CD14-positive monocyte (primary cell): ENCODE results near the gene PATJ. TPM values are rescaled to one million over a fixed set of nuclear protein-coding genes. Genes with fewer than 3 reads are reported as not detected.

Experiments used
- DNase-seq, 3 donors: peaks; one replicate each; pipeline ENCODE4 v3.0.0-alpha.2; 2011 to 2022
- H2AFZ ChIP-seq: 2 replicates; pipeline ENCODE4 v1.6.0; 2012; ENCODE audit warnings: mild to moderate bottlenecking, low read depth, low read length, inconsistent platforms; ENCODE audit not compliant: insufficient read depth, poor library complexity, severe bottlenecking
- H3K27ac ChIP-seq, 2 donors: 1 replicate in 1 of 2; 2 replicates in 1 of 2; pipeline ENCODE4 v1.5.1; 2012 to 2013; ENCODE audit warnings: low read length in 2 of 2, control low read depth in 1 of 2, inconsistent platforms in 1 of 2, low read depth in 1 of 2, mild to moderate bottlenecking in 1 of 2
- H3K27me3 ChIP-seq, 2 donors: one replicate each; pipeline versions ENCODE4 v1.6.0 to v1.6.1; 2011 to 2013; ENCODE audit warnings: low read length in 2 of 2; ENCODE audit not compliant: control insufficient read depth in 2 of 2, insufficient read depth in 2 of 2
- H3K36me3 ChIP-seq, 2 donors: replicated peaks in 1 of 2; 1 replicate in 1 of 2; 2 replicates in 1 of 2; pipeline versions ENCODE4 v1.5.1 to v1.6.1; 2012 to 2013; ENCODE audit warnings: low read length in 2 of 2, control low read depth in 1 of 2, inconsistent platforms in 1 of 2, mild to moderate bottlenecking in 1 of 2; ENCODE audit not compliant: insufficient read depth in 2 of 2, control insufficient read depth in 1 of 2
- H3K4me1 ChIP-seq, 2 donors: 1 replicate in 1 of 2; 2 replicates in 1 of 2; pipeline versions ENCODE4 v1.5.1 to v1.6.1; 2012 to 2013; ENCODE audit warnings: low read length in 2 of 2, control low read depth in 1 of 2, inconsistent platforms in 1 of 2, mild to moderate bottlenecking in 1 of 2, moderate library complexity in 1 of 2; ENCODE audit not compliant: insufficient read depth in 2 of 2, control insufficient read depth in 1 of 2
- H3K4me2 ChIP-seq: replicated peaks from 2 replicates; pipeline ENCODE3; 2012; ENCODE audit warnings: low read length, moderate library complexity, mild to moderate bottlenecking; ENCODE audit not compliant: poor library complexity, severe bottlenecking; ENCODE audit errors: extremely low read depth
- H3K4me3 ChIP-seq, 3 experiments: fragments of 200-600 bp in 1 of 3; sonication (generic) in 1 of 3; replicated peaks in 1 of 3; 1 replicate in 2 of 3; 2 replicates in 1 of 3; pipeline ENCODE4 v1.5.1; 2011 to 2013; ENCODE audit warnings: low read length in 3 of 3, mild to moderate bottlenecking in 3 of 3, control low read depth in 2 of 3, low read depth in 2 of 3, inconsistent platforms in 1 of 3, moderate library complexity in 1 of 3
- H3K79me2 ChIP-seq: 2 replicates; pipeline ENCODE4 v1.6.0; 2012; ENCODE audit warnings: mild to moderate bottlenecking, control low read depth, inconsistent platforms, low read length, moderate library complexity; ENCODE audit not compliant: insufficient read depth
- H3K9ac ChIP-seq: 2 replicates; pipeline ENCODE4 v1.6.0; 2017; ENCODE audit warnings: low read length, mild to moderate bottlenecking; ENCODE audit not compliant: insufficient read depth, poor library complexity, severe bottlenecking
- H3K9me3 ChIP-seq, 2 donors: replicated peaks in 1 of 2; 1 replicate in 1 of 2; 2 replicates in 1 of 2; pipeline versions ENCODE4 v1.5.1 to v1.6.1; 2012 to 2013; ENCODE audit warnings: low read length in 2 of 2, control low read depth in 1 of 2; ENCODE audit not compliant: control insufficient read depth in 1 of 2, insufficient read depth in 1 of 2
- H4K20me1 ChIP-seq: 2 replicates; pipeline ENCODE4 v1.6.0; 2012; ENCODE audit warnings: mild to moderate bottlenecking, low read length, control low read depth, moderate library complexity; ENCODE audit not compliant: insufficient read depth
- H3K27ac Mint-ChIP-seq, 7 donors: one replicate each; pipeline ENCODE4 v1.8.0; 2020; ENCODE audit warnings: mild to moderate bottlenecking in 7 of 7, mixed read lengths in 7 of 7, moderate library complexity in 6 of 7, inconsistent platforms in 2 of 7
- H3K27me3 Mint-ChIP-seq, 3 donors: one replicate each; pipeline ENCODE4 v1.8.0; 2021 to 2022; ENCODE audit warnings: low read depth in 3 of 3, mild to moderate bottlenecking in 3 of 3, mixed read lengths in 3 of 3, moderate library complexity in 3 of 3, inconsistent platforms in 1 of 3
- H3K36me3 Mint-ChIP-seq, 2 donors: one replicate each; pipeline ENCODE4 v1.8.0; 2020; ENCODE audit warnings: mixed read lengths in 2 of 2, inconsistent platforms in 1 of 2, mild to moderate bottlenecking in 1 of 2
- H3K4me1 Mint-ChIP-seq: one replicate; pipeline ENCODE4 v1.8.0; 2020; ENCODE audit warnings: mild to moderate bottlenecking, mixed read lengths
- H3K4me3 Mint-ChIP-seq, 2 donors: one replicate each; pipeline ENCODE4 v1.8.0; 2020; ENCODE audit warnings: mild to moderate bottlenecking in 2 of 2, mixed read lengths in 2 of 2, moderate library complexity in 1 of 2
- H3K9me3 Mint-ChIP-seq, 7 donors: one replicate each; pipeline ENCODE4 v1.8.0; 2020 to 2022; ENCODE audit warnings: mixed read lengths in 7 of 7, mild to moderate bottlenecking in 6 of 7, moderate library complexity in 6 of 7, inconsistent platforms in 2 of 7
- WGBS: methylation state at CpG from one replicate; pipeline ENCODE4 v1.1.5; 2013; ENCODE audit warnings: missing lambda C conversion rate; ENCODE audit not compliant: insufficient coverage; 5-methylcytosine and 5-hydroxymethylcytosine counted together
- intact Hi-C, 2 donors: fragments of 100-400 bp; cut with micrococcal nuclease; formaldehyde crosslinking; loops; one replicate each; pipeline versions ENCODE4 v1.15.0 to v1.15.1; 2023
- polyA plus RNA-seq, 3 donors: library from polyadenylated mRNA; depleted of rRNA in 1 of 3; unstranded in 2 of 3; stranded (reverse) in 1 of 3; fragments of 300-500 nt in 2 of 3; fragments of >200 nt in 1 of 3; fragmentation: Illumina TruSeq in 2 of 3; gene quantifications; 1 replicate in 2 of 3; 2 replicates in 1 of 3; pipeline ENCODE4 v1.2.3, GENCODE V29; 2012 to 2021
- TF ChIP-seq, protein P1 (sequence below): fragments of 200-600 bp; IDR thresholded peaks from one replicate; pipeline ENCODE4 v1.8.0; 2022; ENCODE audit warnings: antibody characterized with exemption, mild to moderate bottlenecking

The PATJ gene
- polyA plus RNA-seq, 3 donors = 0.01 to 0.23 TPM; not detected in 1

- Mint-ChIP-seq H3K36me3 (no peaks in the 10 kb centered on the region), H3K27me3 (peaks cover 0 to 2% (median 0%) of the 10 kb centered on the region in 3 donors), H3K4me3 (no peak overlapping the region), H3K27ac (no peak overlapping the region), H3K9me3 (no peaks in the 10 kb centered on the region), H3K4me1 (no peaks in the 10 kb centered on the region)
- no peak overlapping the region for H3K27ac ChIP-seq
- H3K4me3 ChIP-seq = no peak overlapping the region
- no peaks in the 10 kb centered on the region for H3K79me2 ChIP-seq
- TF ChIP-seq, protein P1, sequence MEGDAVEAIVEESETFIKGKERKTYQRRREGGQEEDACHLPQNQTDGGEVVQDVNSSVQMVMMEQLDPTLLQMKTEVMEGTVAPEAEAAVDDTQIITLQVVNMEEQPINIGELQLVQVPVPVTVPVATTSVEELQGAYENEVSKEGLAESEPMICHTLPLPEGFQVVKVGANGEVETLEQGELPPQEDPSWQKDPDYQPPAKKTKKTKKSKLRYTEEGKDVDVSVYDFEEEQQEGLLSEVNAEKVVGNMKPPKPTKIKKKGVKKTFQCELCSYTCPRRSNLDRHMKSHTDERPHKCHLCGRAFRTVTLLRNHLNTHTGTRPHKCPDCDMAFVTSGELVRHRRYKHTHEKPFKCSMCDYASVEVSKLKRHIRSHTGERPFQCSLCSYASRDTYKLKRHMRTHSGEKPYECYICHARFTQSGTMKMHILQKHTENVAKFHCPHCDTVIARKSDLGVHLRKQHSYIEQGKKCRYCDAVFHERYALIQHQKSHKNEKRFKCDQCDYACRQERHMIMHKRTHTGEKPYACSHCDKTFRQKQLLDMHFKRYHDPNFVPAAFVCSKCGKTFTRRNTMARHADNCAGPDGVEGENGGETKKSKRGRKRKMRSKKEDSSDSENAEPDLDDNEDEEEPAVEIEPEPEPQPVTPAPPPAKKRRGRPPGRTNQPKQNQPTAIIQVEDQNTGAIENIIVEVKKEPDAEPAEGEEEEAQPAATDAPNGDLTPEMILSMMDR = no peak
- H3K4me2 ChIP-seq = no peak overlapping the region
- no peaks in the 10 kb centered on the region for H4K20me1 ChIP-seq
- intact Hi-C loops = no loop called here
- H3K9me3 ChIP-seq = no peaks in the 10 kb centered on the region
- no peak overlapping the region for H2AFZ ChIP-seq
- no peak for DNase-seq
- no peak overlapping the region for H3K9ac ChIP-seq
- no peaks in the 10 kb centered on the region for H3K27me3 ChIP-seq
- H3K36me3 ChIP-seq = no peaks in the 10 kb centered on the region
- no peaks in the 10 kb centered on the region for H3K4me1 ChIP-seq
Measured at GRCh38 chr1:62113507-62113906, 371.2 kb downstream of the PATJ start.

- Histone ChIP-seq H3K4me1 (no peaks in the 10 kb centered on the region), H3K36me3 (no peaks in the 10 kb centered on the region), H3K4me3 (no peak overlapping the region), H4K20me1 (no peaks in the 10 kb centered on the region), H3K27ac (no peak overlapping the region), H3K27me3 (no peaks in the 10 kb centered on the region), H3K4me2 (no peak overlapping the region), H2AFZ (no peak overlapping the region), H3K9ac (no peak overlapping the region), H3K79me2 (no peaks in the 10 kb centered on the region), H3K9me3 (no peaks in the 10 kb centered on the region)
- TF ChIP-seq, protein P1 = no peak
- H3K9me3 Mint-ChIP-seq = peaks cover 0 to 2% (median 0%) of the 10 kb centered on the region in 7 donors
- H3K4me3 Mint-ChIP-seq = no peak overlapping the region
- H3K27me3 Mint-ChIP-seq = peaks cover 0 to 2% (median 0%) of the 10 kb centered on the region in 3 donors
- H3K27ac Mint-ChIP-seq = no peak overlapping the region
- no peaks in the 10 kb centered on the region for H3K4me1 Mint-ChIP-seq
- intact Hi-C loops = no loop called here
- H3K36me3 Mint-ChIP-seq = no peaks in the 10 kb centered on the region
- no CpG with 5 or more reads among the region's 6 CpGs for WGBS
- DNase-seq = no peak
Measured at GRCh38 chr1:62117018-62117750, 374.9 kb downstream of the PATJ start.
